PC-9 (cell line): ENCODE data around the gene OPHN1. TPM values are rescaled to one million over a fixed set of nuclear protein-coding genes. Genes with fewer than 3 reads are reported as not detected.

Experiments used
- BruUV-seq: library from RNA; stranded (reverse); fragments of 400-500 nt; replicated peaks from 2 replicates; lab custom pipeline; 2021; lab: Mats Ljungman, UMichigan
- CTCF ChIA-PET: fragments of 300-600 bp; sonication (Branson Sonifier 250); formaldehyde crosslinking; loops from one replicate; lab custom pipeline; 2022; ENCODE audit warnings: antibody characterized with exemption; lab: Charles Lee
- POLR2A ChIA-PET: fragments of 300-600 bp; sonication (Branson Sonifier 250); formaldehyde crosslinking; loops from one replicate; lab custom pipeline; 2022; ENCODE audit warnings: antibody characterized with exemption; ENCODE audit not compliant: unreplicated experiment; lab: Charles Lee
- DNase-seq, 2 experiments: peaks; one replicate each; pipeline versions ENCODE4 v3.0.0 to v3.0.0-alpha.2; 2015 to 2022; ENCODE audit warnings: mixed read lengths in 1 of 2
- H2AFZ ChIP-seq: fragments of 200-600 bp; sonication (generic); 2 replicates; pipeline ENCODE4 v1.8.1; 2017; ENCODE audit warnings: antibody characterized with exemption
- H3F3A ChIP-seq: fragments of 200-600 bp; sonication (generic); 2 replicates; pipeline ENCODE4 v1.8.1; 2017; ENCODE audit warnings: antibody characterized with exemption, mild to moderate bottlenecking, low read depth; ENCODE audit not compliant: insufficient read depth
- H3K27ac ChIP-seq: fragments of 200-600 bp; sonication (generic); 2 replicates; pipeline ENCODE4 v1.6.1; 2016; ENCODE audit warnings: mixed run types
- H3K27me3 ChIP-seq: fragments of 200-600 bp; sonication (generic); 2 replicates; pipeline ENCODE4 v1.6.1; 2016; ENCODE audit warnings: low read depth, mixed run types; ENCODE audit not compliant: insufficient read depth
- H3K36me3 ChIP-seq: fragments of 200-600 bp; sonication (generic); 2 replicates; pipeline ENCODE4 v1.6.1; 2016; ENCODE audit warnings: low read depth, mixed run types
- H3K4me1 ChIP-seq: fragments of 200-600 bp; sonication (generic); replicated peaks from 2 replicates; pipeline ENCODE4 v1.6.1; 2016; ENCODE audit warnings: mixed run types; ENCODE audit not compliant: insufficient read depth
- H3K4me2 ChIP-seq: fragments of 200-600 bp; sonication (generic); 2 replicates; pipeline ENCODE4 v1.6.1; 2017; ENCODE audit warnings: mixed run types
- H3K4me3 ChIP-seq: fragments of 200-600 bp; sonication (generic); 2 replicates; pipeline ENCODE4 v1.6.1; 2016; ENCODE audit warnings: mixed run types
- H3K79me2 ChIP-seq: fragments of 200-600 bp; sonication (generic); 2 replicates; pipeline ENCODE4 v1.6.1; 2017; ENCODE audit warnings: low read depth, mixed run types
- H3K9me2 ChIP-seq: fragments of 200-600 bp; sonication (generic); 2 replicates; pipeline ENCODE4 v1.8.1; 2017; ENCODE audit warnings: mild to moderate bottlenecking; ENCODE audit not compliant: insufficient read depth
- H3K9me3 ChIP-seq: fragments of 200-600 bp; sonication (generic); 2 replicates; pipeline ENCODE4 v1.8.1; 2016; ENCODE audit warnings: low read depth; ENCODE audit not compliant: insufficient read depth
- H4K20me1 ChIP-seq: fragments of 200-600 bp; sonication (generic); 2 replicates; pipeline ENCODE4 v1.8.1; 2017; ENCODE audit not compliant: insufficient read depth
- CTCF ChIP-seq: fragments of 200-600 bp; sonication (generic); conservative IDR thresholded peaks from 2 replicates; pipeline ENCODE4 v1.6.1; 2017; ENCODE audit warnings: mixed run types, antibody characterized with exemption, mild to moderate bottlenecking, moderate library complexity
- EZH2 ChIP-seq: fragments of 200-600 bp; sonication (generic); IDR thresholded peaks from 2 replicates; pipeline ENCODE4 v1.8.0; 2017; ENCODE audit warnings: antibody characterized with exemption, low read depth
- intact Hi-C: fragments of 100-400 bp; cut with micrococcal nuclease; formaldehyde crosslinking; loops from one replicate; pipeline ENCODE4 v1.10.0; 2022; ENCODE audit not compliant: unreplicated experiment
- total RNA-seq: library from RNA; stranded (reverse); gene quantifications from 2 replicates; pipeline ENCODE4 v1.2.3, GENCODE V29; 2021

OPHN1 gene
- total RNA-seq, 1 experiment from 2014 or later = 9.3 TPM

GRCh38 chrX:68358679-68359078, 74.6 kb downstream of the OPHN1 start:
- intact Hi-C loops = no loop called here
- no peaks in the 10 kb centered on the region for H3K36me3 ChIP-seq
- no peaks in the 10 kb centered on the region for H3K27me3 ChIP-seq
- no peak overlapping the region for H3K4me2 ChIP-seq
- POLR2A ChIA-PET = no interaction called here
- peaks cover 16% of the 10 kb centered on the region; the same call in 1 of the 2 replicates for H3F3A ChIP-seq
- BruUV-seq = no TSS peak
- H3K4me1 ChIP-seq = peaks cover 21% of the 10 kb centered on the region
- DNase-seq = no peak
- H2AFZ ChIP-seq = no peak overlapping the region
- no peak overlapping the region for H3K4me3 ChIP-seq
- no peaks in the 10 kb centered on the region for H3K9me2 ChIP-seq
- no peaks in the 10 kb centered on the region for H3K79me2 ChIP-seq
- TF ChIP-seq CTCF = no peak
- TF ChIP-seq EZH2 = no peak
- H3K27ac ChIP-seq = no peak overlapping the region
- no peaks in the 10 kb centered on the region for H4K20me1 ChIP-seq
- CTCF ChIA-PET = no interaction called here
- H3K9me3 ChIP-seq = 0 out of 2 replicates have a peak, but pooled peaks cover 3% of the 10 kb centered on the region

DNA sequence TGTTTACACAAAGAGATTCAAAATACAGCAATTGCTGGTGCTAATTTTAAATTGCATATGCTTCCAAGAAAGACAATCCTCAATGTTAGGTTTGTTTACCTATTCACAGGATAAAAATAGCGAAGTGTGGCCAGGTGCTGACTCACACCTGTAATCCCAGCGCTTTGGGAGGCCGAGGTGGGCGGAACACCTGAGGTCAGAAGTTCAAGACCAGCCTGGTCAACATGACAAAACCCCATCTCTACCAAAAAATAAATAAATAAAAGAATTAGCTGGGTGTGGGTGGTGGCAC, 77.7 kb downstream of the OPHN1 start:
- Histone ChIP-seq H3K4me1 (peaks cover 21% of the 10 kb centered on the region), H3F3A (peaks cover 16% of the 10 kb centered on the region; the same call in 1 of the 2 replicates), H3K4me2 (peak overlapping the region; percentile 37), H3K9me2 (no peaks in the 10 kb centered on the region), H3K36me3 (no peaks in the 10 kb centered on the region), H3K27ac (peak overlapping the region; percentile 67), H3K4me3 (no peak overlapping the region), H2AFZ (no peak overlapping the region), H3K79me2 (no peaks in the 10 kb centered on the region), H4K20me1 (no peaks in the 10 kb centered on the region), H3K9me3 (0 out of 2 replicates have a peak, but pooled peaks cover 3% of the 10 kb centered on the region), H3K27me3 (no peaks in the 10 kb centered on the region)
- peak; percentile 39 to 69 for DNase-seq
- ChIA-PET CTCF (no interaction called here), POLR2A (interaction anchor here (0.5 kb wide), 1 partner anchor 78 kb away, joined by 6 read pairs; the partner anchor contains the start of gene OPHN1)
- no TSS peak for BruUV-seq
- TF ChIP-seq CTCF = no peak
- TF ChIP-seq EZH2 = no peak
- intact Hi-C loops = no loop called here

DNA sequence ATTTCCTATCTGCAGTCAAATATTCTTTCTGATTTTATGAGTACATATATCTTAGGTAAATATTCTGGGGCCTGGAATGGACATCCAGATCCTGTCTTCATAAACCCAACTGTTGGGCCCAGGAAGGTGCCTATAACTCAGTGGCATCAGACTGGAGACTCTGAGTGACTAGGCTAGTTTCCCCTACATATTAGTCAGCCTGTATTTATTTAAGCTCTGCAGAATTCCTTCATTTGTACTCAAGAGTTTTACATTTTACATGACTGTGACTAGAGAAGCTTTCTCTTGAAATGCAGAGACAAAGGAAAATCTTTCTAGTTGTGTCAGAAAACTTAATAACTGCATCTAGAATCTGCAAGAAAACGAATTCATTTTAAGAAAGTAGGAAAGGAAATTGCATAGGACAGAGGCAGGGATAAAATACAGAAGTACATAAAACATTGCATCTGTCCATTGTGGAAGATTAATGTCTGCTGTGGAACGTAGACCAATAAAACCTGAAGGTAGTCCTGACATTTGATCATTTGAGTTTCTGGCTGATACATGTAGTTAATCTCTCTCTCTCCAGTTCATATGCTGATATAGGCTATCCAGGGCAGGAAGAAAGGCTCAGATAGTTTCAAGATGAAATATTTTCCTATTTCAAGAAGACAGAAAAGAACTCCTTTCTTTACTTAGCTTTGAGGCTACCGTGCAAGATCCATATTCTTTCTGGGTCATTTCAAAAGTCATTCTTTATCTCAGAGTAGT, 78.2 kb downstream of the OPHN1 start:
- H3K4me1 ChIP-seq = peaks cover 21% of the 10 kb centered on the region
- DNase-seq = peak in 1 of 2 experiments; percentile 37
- H3K4me3 ChIP-seq = no peak overlapping the region
- H3K4me2 ChIP-seq = peak overlapping the region; percentile 37
- no peak overlapping the region for H2AFZ ChIP-seq
- H3F3A ChIP-seq = peaks cover 16% of the 10 kb centered on the region; the same call in 1 of the 2 replicates
- no peaks in the 10 kb centered on the region for H3K27me3 ChIP-seq
- H4K20me1 ChIP-seq = no peaks in the 10 kb centered on the region
- H3K9me3 ChIP-seq = 0 out of 2 replicates have a peak, but pooled peaks cover 3% of the 10 kb centered on the region
- POLR2A ChIA-PET = no interaction called here
- no peaks in the 10 kb centered on the region for H3K36me3 ChIP-seq
- CTCF ChIA-PET = no interaction called here
- H3K79me2 ChIP-seq = no peaks in the 10 kb centered on the region
- no TSS peak for BruUV-seq
- intact Hi-C loops = no loop called here
- TF ChIP-seq EZH2 (no peak), CTCF (no peak)
- no peaks in the 10 kb centered on the region for H3K9me2 ChIP-seq
- peak overlapping the region; percentile 67 for H3K27ac ChIP-seq
